Measurements from ENCODE around the gene PIK3R5.

The PIK3R5 gene

DNA sequence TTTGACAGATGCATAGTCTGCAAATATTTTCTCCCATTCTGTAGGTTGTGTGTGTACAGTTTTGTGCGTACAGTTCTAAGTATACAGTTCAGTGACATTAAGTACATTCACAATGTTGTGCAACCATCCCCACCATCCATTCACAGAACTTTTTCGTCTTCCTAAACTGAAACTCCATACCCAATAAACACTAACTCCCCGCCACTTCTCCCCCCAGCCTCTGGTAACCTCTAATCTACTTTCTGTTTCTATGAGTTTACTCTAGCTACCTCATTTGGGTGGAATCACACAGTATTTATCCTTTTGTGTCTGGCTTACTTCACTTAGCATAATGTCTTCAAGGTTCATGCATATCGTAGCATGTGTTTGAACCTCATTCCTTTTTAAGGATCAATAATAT is 14.3 kb downstream of the PIK3R5 start:
- DNase-seq: no peak

DNA sequence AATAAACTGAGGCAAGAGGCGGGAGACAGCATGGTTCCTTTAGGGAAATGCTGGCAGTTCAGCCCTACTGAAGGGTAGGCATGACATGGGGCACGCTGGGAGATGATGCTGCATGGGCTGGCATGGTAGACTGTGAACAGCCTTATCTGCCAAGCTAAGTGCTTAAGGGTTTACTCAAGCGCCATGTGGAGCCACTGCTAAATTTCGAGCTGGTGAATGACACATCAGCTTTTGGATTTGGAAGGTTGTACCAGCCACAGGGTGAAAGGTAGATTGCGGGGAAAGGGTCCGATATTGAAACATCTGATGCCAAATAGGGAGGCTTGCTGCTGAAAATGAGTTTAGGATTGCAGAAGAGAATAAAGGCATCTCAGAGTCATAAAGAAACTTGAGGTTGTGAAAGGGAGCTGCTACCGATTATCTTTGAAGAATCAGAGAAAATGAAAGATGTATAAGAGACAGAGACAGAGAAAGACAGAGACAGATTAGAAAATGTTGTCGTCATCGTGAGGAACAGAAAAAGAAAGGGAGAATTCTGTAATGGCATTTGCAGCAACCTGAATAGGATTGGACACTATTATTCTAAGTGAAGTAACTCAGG is 16.3 kb downstream of the PIK3R5 start:
- no peak for DNase-seq

DNA sequence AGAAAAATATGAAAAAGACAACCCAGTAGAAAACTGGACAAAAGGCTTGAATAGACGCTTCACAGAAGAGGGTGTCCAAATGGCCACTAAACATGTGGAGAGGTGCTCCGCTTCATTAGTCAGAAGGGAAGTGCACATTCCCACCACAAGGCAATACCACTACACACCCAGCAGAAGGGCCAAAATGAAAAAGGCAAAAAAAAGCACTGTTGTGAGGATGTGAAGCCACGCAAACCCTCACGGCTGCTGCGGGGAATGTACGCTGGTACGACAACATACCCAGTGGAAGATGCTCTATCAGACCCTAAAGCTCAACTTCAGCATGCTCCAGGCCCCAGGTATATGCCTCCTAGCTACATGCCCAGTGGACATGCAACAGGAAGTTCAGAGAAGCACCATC is 17.0 kb downstream of the PIK3R5 start:
- no peak for DNase-seq

DNA sequence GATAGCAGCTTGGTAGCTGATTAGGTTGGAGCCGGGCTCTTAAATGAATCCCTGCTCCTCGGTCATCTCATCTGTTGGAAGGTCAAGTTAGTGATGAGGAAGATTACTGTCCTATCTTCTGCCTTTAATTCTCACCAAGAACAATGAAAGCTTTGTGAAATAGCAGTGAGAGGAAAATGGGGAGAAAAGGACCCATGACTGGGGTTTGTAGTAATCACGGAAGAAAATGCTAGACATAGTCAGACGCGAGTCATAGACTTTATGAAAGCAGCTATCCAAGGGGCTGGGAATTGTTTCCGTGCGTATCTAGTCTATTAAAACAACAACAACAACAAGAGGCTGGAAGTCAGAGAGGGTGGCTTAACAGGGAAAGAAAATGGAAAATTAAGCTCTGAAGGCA is 18.3 kb downstream of the PIK3R5 start:
- DNase-seq: no peak

DNA sequence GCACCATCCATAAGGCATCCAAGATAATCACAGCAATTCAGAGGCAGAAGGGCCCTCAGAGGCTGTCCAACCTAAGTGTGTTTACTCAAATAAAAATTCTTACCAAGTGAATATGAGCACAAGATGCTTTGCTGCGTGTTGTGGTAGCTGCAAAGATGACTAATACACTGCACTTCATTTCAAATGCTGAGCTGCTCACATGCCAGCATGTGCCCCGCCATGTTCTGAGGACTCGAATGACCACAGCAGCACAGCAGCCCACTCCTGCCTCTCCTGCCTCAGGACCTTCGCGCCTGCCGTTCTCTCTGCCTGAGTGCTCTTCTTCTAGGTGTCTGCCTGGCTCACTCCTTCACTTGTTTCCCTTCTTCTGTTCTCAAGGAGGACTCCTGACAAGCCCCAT is 19.0 kb downstream of the PIK3R5 start:
- DNase-seq: no peak

DNA sequence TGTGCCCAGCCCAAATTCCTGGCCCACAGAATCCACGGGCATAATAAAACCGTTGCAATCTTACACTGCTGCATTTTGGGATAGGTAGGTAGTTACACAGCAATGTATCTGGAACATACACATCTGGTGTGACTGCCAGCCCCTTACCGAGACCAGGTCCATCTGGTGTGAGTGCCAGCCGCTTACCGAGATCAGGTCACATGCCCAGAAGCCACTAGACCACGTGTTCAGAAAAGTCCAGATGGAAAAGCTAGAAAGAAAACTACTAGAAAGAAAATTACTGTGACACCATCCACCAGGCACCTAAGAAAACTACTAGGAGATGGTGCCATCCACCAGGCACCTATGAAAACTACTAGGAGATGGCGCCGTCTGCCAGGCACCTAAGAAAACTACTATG is 19.4 kb downstream of the PIK3R5 start:
- DNase-seq: no peak

DNA sequence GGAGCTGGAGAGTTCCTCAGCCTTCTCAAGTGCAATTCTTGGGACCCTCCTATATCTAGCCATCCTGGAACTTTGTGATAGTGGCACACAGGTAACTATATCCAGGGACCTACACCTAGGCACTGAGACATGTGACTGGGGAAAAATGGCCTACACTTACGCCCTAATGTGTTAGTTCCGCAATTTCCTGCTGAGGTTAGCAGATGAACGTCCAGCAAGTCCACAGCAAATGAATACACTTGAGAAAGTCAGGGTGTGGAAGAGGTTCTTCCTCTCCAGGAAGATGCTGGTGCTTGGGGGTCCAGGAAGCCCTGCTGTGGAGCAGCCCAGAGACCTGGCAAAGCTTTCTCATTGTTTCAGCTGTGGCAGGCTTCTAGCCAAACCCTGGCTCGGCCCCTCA is 20.8 kb downstream of the PIK3R5 start:
- no peak for DNase-seq

DNA sequence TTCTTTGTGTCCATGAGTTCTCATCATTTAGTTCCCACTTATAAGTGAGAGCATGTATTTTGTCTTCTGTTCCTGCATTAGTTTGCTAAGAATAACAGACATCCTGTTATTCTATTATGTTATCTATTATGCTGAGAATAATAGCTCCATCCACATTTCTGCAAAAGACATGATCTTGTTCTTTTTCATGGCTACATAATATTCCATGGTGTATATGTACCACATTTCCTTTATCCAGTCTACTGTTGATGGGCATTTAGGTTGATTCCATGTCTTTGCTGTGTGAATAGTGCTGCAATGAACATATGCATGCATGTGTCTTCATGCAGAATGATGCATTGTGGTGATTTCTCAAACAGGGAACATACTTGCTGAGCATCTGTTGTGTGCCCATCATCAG is 21.4 kb downstream of the PIK3R5 start:
- DNase-seq: no peak

DNA sequence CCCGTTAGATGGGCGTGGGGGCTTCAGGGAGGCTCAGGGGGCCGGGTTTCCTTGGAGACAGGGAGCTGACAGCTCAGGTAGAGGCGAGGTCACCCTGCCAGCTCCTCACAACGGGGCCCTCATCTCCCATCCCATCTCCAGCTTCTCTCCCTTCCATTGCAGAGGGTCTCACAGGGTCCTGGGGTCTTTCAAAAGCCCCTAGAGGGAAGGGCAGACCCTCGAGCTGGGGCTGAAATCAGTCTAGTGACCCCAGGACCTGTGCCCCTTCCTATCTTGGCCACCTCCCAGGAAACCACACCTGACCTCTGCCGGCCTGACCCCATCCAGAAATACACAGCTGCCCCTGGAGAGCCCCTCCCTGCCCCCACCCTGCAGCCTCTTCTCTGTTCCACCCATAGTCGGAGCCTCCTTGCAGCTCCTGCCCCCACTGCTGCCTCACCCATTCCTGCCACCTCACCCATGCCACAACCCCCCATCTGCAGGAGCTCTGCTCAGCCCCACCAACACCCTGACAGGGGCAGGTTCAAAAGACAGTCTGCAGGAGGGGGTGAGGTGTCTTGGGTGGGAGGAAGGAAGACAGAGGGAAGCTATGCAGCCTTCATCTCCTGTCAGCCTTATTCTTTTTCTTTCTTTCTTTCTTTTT is 23.4 kb downstream of the PIK3R5 start:
- no peak for DNase-seq

DNA sequence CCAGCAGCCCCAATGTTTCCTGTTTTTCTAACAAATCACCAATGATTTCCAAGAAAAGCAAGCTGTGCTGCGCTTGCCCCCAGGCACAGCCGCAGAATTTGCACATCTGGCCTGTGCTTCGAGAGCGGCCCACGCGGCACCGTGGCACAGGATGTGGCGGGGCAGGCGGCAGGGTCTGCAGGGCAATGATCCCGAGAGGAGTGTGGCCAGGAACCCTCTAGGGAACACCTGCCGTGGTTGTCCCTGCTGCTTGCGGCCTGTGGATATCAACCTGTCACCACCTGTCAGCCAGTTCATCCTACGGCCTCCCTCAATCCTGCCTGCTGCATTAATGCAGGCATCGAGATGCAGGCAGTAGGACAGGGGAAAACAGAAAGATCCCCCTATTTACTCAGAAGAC is 24.0 kb downstream of the PIK3R5 start:
- DNase-seq: no peak

DNA sequence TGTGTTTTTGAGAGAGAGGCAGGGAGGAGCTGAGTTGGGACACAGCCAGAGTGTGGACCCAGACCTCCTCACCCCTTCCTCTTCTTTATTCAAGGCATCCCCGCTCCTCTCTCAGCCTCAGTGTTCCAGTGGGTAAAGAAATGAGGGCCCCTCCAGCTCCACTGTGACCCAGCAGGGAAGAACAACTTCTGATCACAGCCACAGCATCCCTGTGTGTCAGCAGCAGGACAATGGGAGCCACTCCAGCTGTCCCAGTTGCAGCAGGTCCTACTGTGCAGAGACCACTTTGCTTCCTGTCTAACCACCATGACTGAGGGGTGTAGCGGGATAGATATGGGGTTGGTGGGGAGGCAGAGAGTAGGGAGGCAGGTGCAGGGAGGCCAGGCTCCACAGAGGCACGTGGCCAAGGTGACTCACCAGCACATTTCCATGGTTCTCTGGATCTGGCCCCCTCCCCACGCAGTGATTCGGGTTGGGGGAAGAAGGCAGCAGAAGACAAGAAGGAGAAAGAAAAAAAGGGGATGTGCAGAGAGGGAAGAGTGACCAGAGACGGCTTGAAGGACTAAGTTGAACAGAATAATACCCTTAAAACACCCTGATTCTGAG is 24.5 kb downstream of the PIK3R5 start:
- DNase-seq: no peak

DNA sequence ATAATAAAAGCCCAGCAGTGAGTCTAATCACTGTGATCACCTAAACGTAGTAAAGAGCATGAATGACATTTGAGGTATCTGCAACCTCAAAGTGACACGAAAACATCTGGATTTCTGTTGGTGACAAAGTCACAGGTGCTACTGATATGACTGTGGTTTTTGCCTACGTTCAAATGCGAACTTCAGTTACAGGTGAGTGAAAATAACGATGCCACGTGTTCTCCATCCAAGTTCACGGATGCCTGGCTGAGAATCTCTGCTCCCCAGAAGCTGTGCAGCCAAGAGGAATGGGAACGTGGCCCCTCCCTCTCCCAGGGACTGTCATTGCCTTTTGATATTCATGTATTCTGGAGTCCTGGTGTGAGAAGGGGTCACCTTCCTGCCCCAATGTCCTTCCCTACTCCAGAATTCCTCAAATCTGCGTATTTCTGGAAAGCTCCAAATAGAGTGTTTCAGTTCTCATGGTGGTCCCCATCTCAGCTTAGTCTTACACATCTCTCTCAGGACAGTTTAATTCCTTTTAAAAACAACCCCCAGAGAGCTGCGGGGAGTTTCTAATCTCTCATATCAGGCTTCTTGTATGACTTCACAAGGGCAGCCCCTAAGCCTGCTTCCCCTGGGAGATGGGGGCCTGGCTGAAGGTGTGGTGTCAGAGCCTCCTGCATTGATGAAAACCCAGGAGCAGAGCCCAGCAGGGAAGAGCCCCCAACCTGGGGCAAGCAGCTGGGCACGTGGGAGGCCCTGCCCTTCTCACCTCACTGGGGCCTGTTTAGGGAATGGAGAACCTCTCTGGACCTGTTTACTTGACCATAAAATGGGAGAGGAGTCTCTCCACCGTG is 25.8 kb downstream of the PIK3R5 start:
- DNase-seq: no peak

DNA sequence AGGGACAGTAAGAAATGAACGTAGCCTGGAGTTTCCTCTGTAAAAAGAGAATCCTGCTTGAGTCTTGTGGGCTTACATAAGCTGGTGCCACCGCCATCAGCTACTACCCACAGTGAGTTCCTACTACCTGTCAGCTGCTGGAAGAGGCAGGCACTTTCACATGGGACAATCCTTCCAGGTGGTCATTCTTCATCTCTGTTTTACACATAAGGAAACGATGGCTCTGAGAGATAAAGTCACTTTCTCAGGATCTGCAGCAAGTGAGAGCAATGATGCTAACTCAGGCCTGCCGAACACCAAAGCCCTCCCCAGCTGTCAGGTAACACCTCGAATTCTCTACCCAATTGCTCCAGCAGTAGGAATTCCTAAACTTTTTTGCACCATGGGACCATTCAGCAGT is 26.6 kb downstream of the PIK3R5 start:
- no peak for DNase-seq

DNA sequence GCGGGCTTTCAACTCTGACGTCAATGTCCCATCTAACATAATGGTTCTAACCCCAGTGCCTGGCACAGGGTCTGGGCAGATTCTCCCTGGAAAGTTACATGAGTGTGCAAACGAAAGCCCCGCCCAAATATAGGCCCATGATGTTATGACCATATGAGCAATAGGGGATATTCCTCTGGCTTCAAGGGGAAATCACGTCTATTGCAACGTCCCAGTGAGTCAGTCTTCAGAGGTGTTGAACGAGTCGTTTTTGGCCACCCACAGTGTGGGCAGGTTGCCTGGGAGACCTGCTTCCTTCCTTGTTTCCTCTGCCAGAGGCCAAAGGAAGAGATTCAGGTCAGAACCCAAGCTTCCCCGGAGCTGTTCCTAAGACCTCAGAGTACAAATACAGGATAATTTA is 30.3 kb downstream of the PIK3R5 start:
- DNase-seq: no peak

DNA sequence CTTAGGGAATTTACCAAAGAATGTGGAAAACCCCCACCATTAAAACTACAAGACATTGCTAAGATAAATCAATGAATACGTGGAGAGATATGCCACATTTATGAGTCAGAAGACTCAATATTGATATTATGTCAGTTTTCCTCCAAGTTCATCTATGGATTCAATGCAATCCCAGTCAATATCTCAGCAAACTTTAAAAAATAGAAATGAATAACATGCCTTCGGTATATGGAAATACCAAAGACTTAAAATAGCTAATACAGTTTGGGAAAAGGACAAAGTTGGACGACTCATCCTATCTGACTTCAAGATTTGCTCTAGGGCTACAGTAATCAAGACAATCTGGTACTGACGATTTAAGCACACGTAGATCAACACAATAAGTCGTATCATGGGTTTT is 31.2 kb downstream of the PIK3R5 start:
- no peak for DNase-seq

DNA sequence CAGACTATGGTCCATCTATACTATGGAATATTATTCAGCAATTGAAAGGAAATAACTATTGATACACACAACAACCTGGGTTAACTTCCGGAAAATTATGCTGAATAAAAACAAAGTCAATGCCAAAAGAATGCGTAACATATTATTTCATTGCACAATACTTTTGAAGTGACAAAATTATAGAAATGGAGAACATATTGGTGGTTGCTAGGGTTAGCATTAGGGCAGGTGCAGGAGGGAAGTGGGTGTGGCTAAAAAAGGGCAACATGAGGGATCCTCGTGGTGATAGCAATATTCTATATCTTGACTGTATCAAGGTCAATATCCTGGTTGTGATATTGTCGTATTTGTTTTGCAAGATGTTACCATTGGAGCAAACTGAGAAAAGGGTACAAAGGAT is 34.9 kb downstream of the PIK3R5 start:
- DNase-seq: no peak

DNA sequence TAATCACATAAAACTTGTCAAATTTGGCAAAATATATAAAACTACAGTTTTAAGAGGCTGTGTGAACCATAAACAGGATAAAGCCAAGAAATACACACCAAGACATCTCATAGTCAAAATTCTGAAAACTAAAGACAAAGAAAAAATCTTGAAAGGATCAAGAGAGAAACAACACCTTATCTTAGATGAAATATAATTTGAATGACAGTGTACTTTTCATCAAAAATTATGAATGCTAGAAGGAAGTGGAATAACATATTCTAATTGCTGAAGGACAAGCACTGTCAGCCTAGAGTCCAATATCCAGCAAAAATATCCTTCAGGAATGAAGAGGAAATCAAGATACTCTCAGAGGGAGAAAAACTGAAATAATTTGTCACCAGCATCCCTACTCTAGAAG is 37.2 kb downstream of the PIK3R5 start:
- DNase-seq: no peak

DNA sequence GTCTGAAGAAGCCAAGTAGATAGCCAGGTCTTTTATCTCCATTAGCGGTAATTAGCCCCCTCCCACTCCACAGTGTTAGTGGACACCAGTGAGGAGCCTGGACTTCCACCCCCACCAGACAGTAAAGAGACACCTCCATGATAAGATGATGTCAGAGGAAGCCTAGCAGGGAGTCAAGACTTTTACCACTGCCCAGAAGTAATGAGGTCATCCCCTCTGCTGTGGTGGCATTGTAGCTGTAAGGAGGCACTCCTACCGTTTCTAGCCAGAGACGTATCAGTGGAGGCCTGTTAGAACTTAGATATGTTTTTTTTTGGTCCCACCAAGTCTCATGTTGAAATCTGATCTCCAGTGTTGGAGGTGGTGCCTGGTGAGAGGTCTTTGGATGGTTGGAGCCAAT is 38.1 kb downstream of the PIK3R5 start:
- DNase-seq: no peak

DNA sequence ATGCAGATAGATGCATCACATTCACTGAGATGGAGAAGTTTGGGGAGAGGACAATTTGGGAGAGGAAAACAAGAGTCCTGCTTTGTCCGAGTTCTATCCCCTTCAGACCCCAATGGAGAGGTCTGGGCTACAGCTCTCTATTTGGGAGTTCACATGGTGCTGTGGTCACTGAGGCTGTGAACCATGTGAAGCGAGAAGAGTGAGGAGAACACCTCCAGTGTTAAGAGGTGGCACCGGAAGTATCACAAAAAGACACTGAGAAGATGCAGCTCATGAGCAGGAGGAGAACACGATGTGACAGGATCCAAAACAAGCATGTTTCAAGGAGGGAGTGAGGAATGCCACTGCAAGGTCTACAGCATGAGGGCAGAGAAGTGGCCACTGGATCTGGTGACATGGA is 39.7 kb downstream of the PIK3R5 start:
- DNase-seq: no peak

DNA sequence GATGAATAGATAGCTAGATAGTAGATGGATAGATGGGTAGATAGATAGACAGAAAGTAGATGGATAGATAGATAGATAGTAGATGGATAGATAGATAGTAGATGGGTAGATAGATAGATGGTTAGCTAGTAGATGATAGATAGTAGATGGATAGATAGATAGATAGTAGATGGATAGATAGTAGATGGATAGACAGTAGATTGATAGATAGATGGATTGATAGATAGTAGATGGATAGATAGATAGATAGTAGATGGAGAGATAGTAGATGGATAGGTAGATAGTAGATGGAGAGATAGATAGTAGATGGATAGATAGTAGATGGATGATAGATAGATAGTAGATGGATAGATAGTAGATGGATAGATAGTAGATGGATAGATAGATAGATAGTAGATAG is 40.4 kb downstream of the PIK3R5 start:
- DNase-seq: no peak

DNA sequence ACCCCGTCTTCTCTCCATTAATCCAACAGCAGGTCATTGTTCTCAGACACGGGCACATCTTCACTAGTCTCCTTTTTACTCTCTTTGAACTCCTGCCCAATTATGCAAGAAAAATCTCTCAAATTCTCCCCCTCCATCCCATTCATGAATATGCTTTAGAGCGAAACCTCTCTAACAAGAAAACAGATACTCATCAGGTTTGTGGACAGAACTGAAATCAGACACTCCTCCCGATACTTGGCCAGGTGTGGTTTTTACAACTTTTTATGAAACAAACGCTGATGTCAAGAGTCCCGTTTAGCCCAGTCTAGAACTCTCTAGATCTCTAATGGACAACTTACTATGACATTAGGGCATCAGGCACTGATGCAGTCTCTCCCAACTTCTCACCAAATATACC is 40.9 kb downstream of the PIK3R5 start:
- no peak for DNase-seq

DNA sequence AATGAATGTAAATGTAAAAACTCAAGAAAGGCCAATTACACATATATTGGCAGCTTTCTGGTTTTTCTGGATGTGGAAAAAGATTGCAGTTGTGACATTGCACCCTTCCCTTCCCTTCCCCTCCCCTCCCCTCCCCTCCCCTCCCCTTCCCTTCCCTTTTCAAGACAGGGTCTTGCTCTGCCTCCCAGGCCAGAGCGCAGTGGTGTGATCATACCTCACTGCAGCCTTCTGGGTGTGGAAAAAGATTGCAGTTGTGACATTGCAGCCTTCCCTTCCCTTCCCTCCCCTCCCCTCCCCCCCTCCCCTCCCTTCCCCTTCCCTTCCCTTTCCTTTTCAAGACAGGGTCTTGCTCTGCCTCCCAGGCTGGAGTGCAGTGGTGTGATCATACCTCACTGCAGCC is 41.7 kb downstream of the PIK3R5 start:
- DNase-seq: no peak

DNA sequence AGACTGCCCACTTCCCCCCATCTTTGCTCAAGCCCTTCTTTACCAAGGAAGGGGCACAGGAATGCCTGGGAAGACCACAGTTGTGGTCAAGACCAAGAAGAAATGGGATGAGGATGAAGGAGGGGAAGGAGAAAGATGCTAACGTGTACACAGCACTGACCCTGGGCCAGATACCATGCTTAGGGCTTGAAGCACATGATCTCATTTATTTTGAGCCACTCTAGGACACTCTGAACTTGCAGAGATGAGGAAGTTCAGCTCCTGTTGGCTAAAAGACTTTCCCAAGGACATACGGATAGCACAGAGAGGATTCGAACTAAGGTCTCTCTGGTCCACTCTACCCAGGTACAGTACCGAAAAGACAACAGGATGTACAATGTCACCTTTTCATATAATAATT is 42.6 kb downstream of the PIK3R5 start:
- no peak for DNase-seq

DNA sequence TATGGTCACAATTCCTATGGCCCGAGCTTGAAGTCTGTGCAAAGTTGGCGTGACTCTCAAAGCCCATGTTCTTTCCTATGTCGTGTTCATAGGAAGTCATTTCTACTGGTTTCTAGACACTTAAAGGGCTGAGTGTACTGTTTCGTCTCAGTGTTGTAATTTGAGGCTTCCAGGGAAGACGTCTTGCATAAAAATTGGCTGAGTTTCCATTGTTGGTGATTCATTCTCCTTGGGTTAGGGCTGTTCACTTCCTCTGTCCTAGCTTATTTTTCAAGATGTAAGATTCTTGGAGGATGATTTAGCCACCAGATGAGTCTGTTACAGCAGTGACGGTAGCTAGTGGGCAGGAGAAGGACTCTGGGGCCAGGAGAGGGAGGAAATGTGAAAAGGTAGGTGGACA is 43.1 kb downstream of the PIK3R5 start:
- no peak for DNase-seq

Measured in NCI-H146 (cell line).